ENCODE measurements around the gene INPP5D.

The INPP5D gene

GRCh38 chr2:233090879-233091278 lies 30.7 kb downstream of the INPP5D start:
- Histone ChIP-seq H3K36me3 (peaks cover 18% of the 10 kb centered on the region), H3K4me3 (ENCODE audit: low read depth in 1 of 2, low read length in 1 of 2) (no peak overlapping the region), H3K4me1 (ENCODE audit: control insufficient read depth in 1 of 2, insufficient read depth in 1 of 2, low read depth in 1 of 2, low read length in 1 of 2) (peaks cover 76 to 85% of the 10 kb centered on the region in 2 experiments), H3K9me3 (no peaks in the 10 kb centered on the region), H3K27me3 (no peaks in the 10 kb centered on the region), H3K27ac (peak overlapping the region; percentile 98)
- no peak for TF ChIP-seq CTCF (IDR thresholded peaks at IDR 0.05)

- peaks cover 66 to 76% of the 10 kb centered on the region in 2 experiments for H3K4me1 ChIP-seq (ENCODE audit: control insufficient read depth in 1 of 2, insufficient read depth in 1 of 2, low read depth in 1 of 2, low read length in 1 of 2)
- H3K36me3 ChIP-seq = peaks cover 18% of the 10 kb centered on the region
- no peak for TF ChIP-seq CTCF (IDR thresholded peaks at IDR 0.05)
- peak overlapping the region in 1 of 2 experiments; percentile 59 for H3K4me3 ChIP-seq (ENCODE audit: low read depth in 1 of 2, low read length in 1 of 2)
- H3K9me3 ChIP-seq = no peaks in the 10 kb centered on the region
- no peaks in the 10 kb centered on the region for H3K27me3 ChIP-seq
- H3K27ac ChIP-seq = peak overlapping the region; percentile 98
These were observed 31.6 kb downstream of the INPP5D start for GRCh38 chr2:233091595-233092375.

GRCh38 chr2:233092432-233093165 lies 32.5 kb downstream of the INPP5D start:
- peaks cover 18% of the 10 kb centered on the region for H3K36me3 ChIP-seq
- no peaks in the 10 kb centered on the region for H3K27me3 ChIP-seq
- peak overlapping the region; percentile 2 to 59 for H3K4me3 ChIP-seq (ENCODE audit: low read depth in 1 of 2, low read length in 1 of 2)
- no peak for TF ChIP-seq CTCF (IDR thresholded peaks at IDR 0.05)
- H3K9me3 ChIP-seq = no peaks in the 10 kb centered on the region
- peak overlapping the region; percentile 98 for H3K27ac ChIP-seq
- H3K4me1 ChIP-seq (ENCODE audit: control insufficient read depth in 1 of 2, insufficient read depth in 1 of 2, low read depth in 1 of 2, low read length in 1 of 2) = peaks cover 58 to 68% of the 10 kb centered on the region in 2 experiments

- H3K4me3 ChIP-seq (ENCODE audit: low read depth in 1 of 2, low read length in 1 of 2) = peak overlapping the region; percentile 2 to 59
- H3K36me3 ChIP-seq = peaks cover 20% of the 10 kb centered on the region
- TF ChIP-seq CTCF (IDR thresholded peaks at IDR 0.05) = no peak
- peak overlapping the region; percentile 98 for H3K27ac ChIP-seq
- H3K9me3 ChIP-seq = no peaks in the 10 kb centered on the region
- H3K27me3 ChIP-seq = no peaks in the 10 kb centered on the region
- H3K4me1 ChIP-seq (ENCODE audit: control insufficient read depth in 1 of 2, insufficient read depth in 1 of 2, low read depth in 1 of 2, low read length in 1 of 2) = peaks cover 53 to 63% of the 10 kb centered on the region in 2 experiments
These were observed 33.0 kb downstream of the INPP5D start for GRCh38 chr2:233093166-233093448.

- no peaks in the 10 kb centered on the region for H3K27me3 ChIP-seq
- peak overlapping the region in 1 of 2 experiments; percentile 59 for H3K4me3 ChIP-seq (ENCODE audit: low read depth in 1 of 2, low read length in 1 of 2)
- no peak for TF ChIP-seq CTCF (IDR thresholded peaks at IDR 0.05)
- H3K27ac ChIP-seq = peak overlapping the region; percentile 98
- H3K36me3 ChIP-seq = peaks cover 21% of the 10 kb centered on the region
- H3K4me1 ChIP-seq (ENCODE audit: control insufficient read depth in 1 of 2, insufficient read depth in 1 of 2, low read depth in 1 of 2, low read length in 1 of 2) = peaks cover 47 to 57% of the 10 kb centered on the region in 2 experiments
- H3K9me3 ChIP-seq = no peaks in the 10 kb centered on the region
These were observed 33.6 kb downstream of the INPP5D start for GRCh38 chr2:233093721-233094120.
